ENCODE measurements around the gene TMPRSS2. TPM values are rescaled to one million over a fixed set of nuclear protein-coding genes. Genes with fewer than 3 reads are reported as not detected.

TMPRSS2 gene
- total RNA-seq, 1 experiment from 2014 or later: not detected

DNA sequence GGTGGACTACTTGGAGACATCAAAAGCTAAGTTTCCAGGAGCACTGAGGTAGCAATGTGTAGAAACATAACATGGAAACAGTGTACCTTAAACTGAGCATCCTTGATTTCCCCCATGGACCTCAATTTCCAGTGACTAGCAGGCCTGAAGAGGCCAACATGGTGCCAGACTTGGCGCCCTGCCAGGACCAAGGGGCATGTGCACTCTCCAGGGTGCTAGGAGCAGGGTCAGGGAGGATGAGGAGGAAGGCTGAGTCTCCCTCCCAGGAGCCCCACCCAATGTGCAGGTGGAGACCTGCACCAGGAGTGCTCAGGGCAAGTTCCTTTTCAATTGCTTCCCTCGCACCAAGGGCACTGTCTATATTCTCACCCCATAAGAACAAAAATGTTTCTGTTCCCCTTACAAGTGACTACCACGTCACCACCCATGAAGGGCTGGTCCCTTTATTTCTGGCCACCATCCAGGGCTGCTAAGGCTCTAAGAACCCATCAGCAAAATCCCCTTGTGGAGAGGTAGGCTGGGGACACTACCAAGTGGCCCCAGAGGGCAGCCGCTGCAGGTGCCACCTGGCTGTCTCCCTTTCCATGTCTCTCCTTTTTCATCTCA lies 42.7 kb downstream of the TMPRSS2 start:
- DNase-seq (ENCODE audit: unreplicated experiment): no peak
- Mint-ChIP-seq H3K4me3 (ENCODE audit: unreplicated experiment) (no peak overlapping the region), H3K9me3 (ENCODE audit: unreplicated experiment) (peaks cover 7% of the 10 kb centered on the region), H3K4me1 (ENCODE audit: insufficient read depth, unreplicated experiment) (no peaks in the 10 kb centered on the region), H3K27me3 (ENCODE audit: insufficient read depth, unreplicated experiment) (peaks cover 32% of the 10 kb centered on the region), H3K27ac (ENCODE audit: low read depth, unreplicated experiment) (no peak overlapping the region), H3K36me3 (ENCODE audit: insufficient read depth, unreplicated experiment) (peaks cover 11% of the 10 kb centered on the region)
- TF ChIP-seq, protein P1, sequence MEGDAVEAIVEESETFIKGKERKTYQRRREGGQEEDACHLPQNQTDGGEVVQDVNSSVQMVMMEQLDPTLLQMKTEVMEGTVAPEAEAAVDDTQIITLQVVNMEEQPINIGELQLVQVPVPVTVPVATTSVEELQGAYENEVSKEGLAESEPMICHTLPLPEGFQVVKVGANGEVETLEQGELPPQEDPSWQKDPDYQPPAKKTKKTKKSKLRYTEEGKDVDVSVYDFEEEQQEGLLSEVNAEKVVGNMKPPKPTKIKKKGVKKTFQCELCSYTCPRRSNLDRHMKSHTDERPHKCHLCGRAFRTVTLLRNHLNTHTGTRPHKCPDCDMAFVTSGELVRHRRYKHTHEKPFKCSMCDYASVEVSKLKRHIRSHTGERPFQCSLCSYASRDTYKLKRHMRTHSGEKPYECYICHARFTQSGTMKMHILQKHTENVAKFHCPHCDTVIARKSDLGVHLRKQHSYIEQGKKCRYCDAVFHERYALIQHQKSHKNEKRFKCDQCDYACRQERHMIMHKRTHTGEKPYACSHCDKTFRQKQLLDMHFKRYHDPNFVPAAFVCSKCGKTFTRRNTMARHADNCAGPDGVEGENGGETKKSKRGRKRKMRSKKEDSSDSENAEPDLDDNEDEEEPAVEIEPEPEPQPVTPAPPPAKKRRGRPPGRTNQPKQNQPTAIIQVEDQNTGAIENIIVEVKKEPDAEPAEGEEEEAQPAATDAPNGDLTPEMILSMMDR (IDR thresholded peaks at IDR 0.05; ENCODE audit: unreplicated experiment): no peak
- intact Hi-C loops (cut with micrococcal nuclease): no loop called here
- no TSS peak for BruUV-seq (replicated peaks)
- CTCF ChIA-PET: interaction anchor here (1.4 to 2.3 kb wide), 2 partner anchors 181 to 183 kb away, joined by 4 to 7 read pairs; no protein-coding TSS in a partner anchor
- POLR2A ChIA-PET: no interaction called here

DNA sequence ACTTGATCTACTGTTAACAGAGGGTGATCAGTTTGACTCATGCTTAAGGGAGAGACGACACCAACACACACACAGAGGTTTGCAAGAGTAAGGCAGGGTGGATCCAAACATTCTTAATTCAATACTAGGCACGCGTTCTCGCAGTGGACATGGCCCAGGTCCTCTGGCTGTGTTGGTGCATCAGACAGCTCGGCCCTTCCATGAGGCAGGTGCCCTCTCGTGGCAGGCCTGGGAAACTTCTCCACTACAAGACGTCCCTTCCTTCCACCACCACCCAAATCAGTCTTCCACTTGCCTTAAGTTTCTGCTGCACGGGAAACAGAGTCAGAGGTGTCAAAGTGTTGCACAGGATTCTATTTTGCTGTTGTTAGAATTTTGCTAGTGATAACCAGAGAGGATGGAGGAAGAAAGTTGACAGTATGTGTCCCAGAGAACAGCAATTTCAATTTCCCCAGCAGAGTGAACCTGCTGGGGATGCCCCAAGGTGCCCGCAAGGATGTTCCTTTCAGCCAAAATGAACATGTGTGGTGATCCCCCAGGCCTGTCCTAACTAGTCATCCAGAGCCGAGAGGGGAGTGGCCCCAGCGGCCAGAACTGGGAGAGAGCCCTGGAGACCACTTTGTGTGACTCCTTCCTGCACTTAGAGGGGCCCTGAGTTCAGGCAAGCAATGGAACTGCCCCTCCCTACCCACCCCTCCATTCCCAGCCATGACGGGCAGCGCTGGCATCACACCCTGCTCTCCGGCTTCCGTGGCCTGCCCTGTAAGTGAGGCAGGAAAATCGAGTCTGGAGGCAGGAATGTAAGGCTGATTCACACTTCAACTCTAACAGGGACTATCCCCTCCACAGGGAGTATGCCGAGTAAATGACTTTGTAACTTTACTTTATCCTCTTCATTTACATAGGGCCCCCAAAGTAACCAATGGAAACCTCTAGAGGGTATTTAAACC lies 47.1 kb downstream of the TMPRSS2 start:
- Mint-ChIP-seq H3K36me3 (ENCODE audit: insufficient read depth, unreplicated experiment) (peaks cover 10% of the 10 kb centered on the region), H3K27ac (ENCODE audit: low read depth, unreplicated experiment) (no peak overlapping the region), H3K4me1 (ENCODE audit: insufficient read depth, unreplicated experiment) (no peaks in the 10 kb centered on the region), H3K27me3 (ENCODE audit: insufficient read depth, unreplicated experiment) (no peaks in the 10 kb centered on the region), H3K9me3 (ENCODE audit: unreplicated experiment) (peaks cover 7% of the 10 kb centered on the region), H3K4me3 (ENCODE audit: unreplicated experiment) (no peak overlapping the region)
- intact Hi-C loops (cut with micrococcal nuclease): loop anchor here (1.0 to 5.0 kb wide), 3 partner anchors 178 to 356 kb away; no protein-coding TSS in a partner anchor
- TF ChIP-seq, protein P1 (IDR thresholded peaks at IDR 0.05; ENCODE audit: unreplicated experiment): peak; percentile 73
- ChIA-PET POLR2A (no interaction called here), CTCF (interaction anchor here (0.6 to 4.7 kb wide), 12 partner anchors 9 to 403 kb away, joined by 3 to 52 read pairs (median 4); no protein-coding TSS in a partner anchor)
- BruUV-seq (replicated peaks): no TSS peak
- DNase-seq (ENCODE audit: unreplicated experiment): peak; percentile 57

DNA sequence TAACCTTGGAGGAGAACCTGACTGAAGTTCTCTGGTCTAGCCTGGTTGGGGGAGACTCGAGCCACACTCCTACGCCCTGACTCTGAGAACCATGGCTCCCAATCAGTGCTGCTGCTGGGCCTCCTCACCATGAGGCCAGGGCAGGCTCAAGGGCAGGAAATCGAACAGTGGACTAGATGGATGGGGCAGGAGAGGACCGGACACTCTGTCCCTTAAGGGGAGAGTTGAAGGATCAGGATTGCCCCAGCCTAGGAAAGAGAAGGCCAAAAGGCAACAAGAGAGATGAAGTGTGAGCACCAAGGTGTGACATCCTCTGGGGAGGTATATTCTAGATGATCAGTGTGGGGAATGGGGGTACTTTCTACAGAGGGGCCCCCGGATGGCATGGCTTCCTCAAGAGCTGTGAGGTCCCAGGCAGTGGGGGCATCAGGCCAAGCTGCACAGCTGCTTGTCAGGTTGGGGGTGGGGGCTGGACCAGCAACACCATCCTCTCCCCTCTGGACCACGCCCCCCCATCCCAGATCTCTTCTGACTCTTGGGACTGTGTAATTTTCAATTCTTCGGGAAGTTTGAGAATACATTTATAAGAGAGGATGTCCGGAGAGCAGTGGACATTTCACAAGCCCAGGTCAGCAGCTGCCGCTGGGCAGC lies 47.9 kb downstream of the TMPRSS2 start:
- DNase-seq (ENCODE audit: unreplicated experiment): no peak
- H3K36me3 Mint-ChIP-seq (ENCODE audit: insufficient read depth, unreplicated experiment): peaks cover 5% of the 10 kb centered on the region
- BruUV-seq (replicated peaks): no TSS peak
- H3K27me3 Mint-ChIP-seq (ENCODE audit: insufficient read depth, unreplicated experiment): no peaks in the 10 kb centered on the region
- no peak overlapping the region for H3K27ac Mint-ChIP-seq (ENCODE audit: low read depth, unreplicated experiment)
- ChIA-PET POLR2A (no interaction called here), CTCF (interaction anchor here (0.5 to 4.7 kb wide), 16 partner anchors 10 to 1277 kb away, joined by 3 to 52 read pairs (median 4); no protein-coding TSS in a partner anchor)
- peaks cover 7% of the 10 kb centered on the region for H3K9me3 Mint-ChIP-seq (ENCODE audit: unreplicated experiment)
- H3K4me1 Mint-ChIP-seq (ENCODE audit: insufficient read depth, unreplicated experiment): no peaks in the 10 kb centered on the region
- no peak overlapping the region for H3K4me3 Mint-ChIP-seq (ENCODE audit: unreplicated experiment)
- TF ChIP-seq, protein P1 (IDR thresholded peaks at IDR 0.05; ENCODE audit: unreplicated experiment): no peak
- intact Hi-C loops (cut with micrococcal nuclease): loop anchor here (1.0 to 5.0 kb wide), 3 partner anchors 177 to 357 kb away; no protein-coding TSS in a partner anchor

Data from MCF 10A (cell line).